Right lobe of liver (tissue), 4 donors: ENCODE results near the gene LPCAT1.

Experiments used
- CTCF ChIP-seq, 4 donors: fragments of 200-600 bp in 3 of 4; fragments of 450-650 bp in 1 of 4; IDR thresholded peaks; one replicate each; pipeline versions ENCODE4 v1.5.1 to v1.8.0; 2016 to 2022; ENCODE audit warnings: antibody characterized with exemption in 4 of 4, mild to moderate bottlenecking in 2 of 4
- POLR2A ChIP-seq: fragments of 450-650 bp; IDR thresholded peaks from one replicate; pipeline ENCODE4 v1.6.1; 2017; ENCODE audit warnings: antibody characterized with exemption, mild to moderate bottlenecking
- donor health status: DM: no; HTN: no; CAD: no.
- donor health status: DM: no; HTN: no; CAD: no.
- donor health status: DM: no; HTN: yes; CAD: no.

GRCh38 chr5:1447671-1448361 is 75.9 kb downstream of the LPCAT1 start:
- no peak for TF ChIP-seq POLR2A
- TF ChIP-seq CTCF (IDR thresholded peaks at IDR 0.05): no peak
